GM18505 (cell line): Measurements from ENCODE around the gene RXRG.

Experiments used
- ATAC-seq: cut with Tn5 transposase; IDR thresholded peaks from one replicate; pipeline ENCODE4 v1.9.1; 2021; ENCODE audit not compliant: unreplicated experiment
- POLR2A ChIP-seq: IDR thresholded peaks from 4 replicates; pipeline ENCODE4 v1.6.1; 2011; ENCODE audit warnings: borderline replicate concordance; ENCODE audit not compliant: insufficient read depth, insufficient read length; ENCODE audit errors: extremely low read depth

The RXRG gene

DNA sequence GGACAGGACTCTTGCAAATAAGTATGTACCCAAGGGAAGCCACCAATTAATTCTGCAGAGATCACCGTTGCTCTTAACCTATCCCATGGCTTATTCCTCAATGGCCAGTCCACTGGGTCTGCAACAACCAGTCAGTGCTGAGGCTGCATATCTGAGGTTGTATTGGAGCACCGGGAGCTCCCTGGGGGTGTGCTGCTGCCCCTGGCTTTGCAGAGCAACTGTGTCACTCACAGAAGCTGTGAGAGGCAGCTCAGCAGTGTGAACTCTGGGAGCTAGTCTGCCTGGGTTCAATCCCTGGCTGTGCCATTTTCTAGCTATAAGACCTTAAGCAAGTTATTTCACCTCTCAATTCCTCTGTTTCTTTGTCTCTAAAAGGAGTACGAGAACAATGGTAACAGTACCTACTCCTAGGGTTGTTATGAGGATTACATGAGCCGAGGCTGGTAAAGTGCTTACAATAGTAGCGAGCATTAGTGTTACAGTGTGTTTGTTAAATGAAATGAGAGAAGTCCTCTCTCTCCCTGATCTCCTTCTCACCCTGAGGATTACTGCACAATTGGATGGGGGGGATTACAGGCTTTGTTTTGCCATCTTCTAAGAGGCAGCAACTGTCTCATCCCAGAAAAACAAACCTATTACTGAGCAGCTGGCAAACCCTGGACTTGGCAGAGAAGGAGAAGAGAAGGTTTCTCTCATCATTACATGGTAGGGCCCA lies 3.6 kb downstream of the RXRG start:
- no peak for TF ChIP-seq POLR2A
- ATAC-seq = no peak

DNA sequence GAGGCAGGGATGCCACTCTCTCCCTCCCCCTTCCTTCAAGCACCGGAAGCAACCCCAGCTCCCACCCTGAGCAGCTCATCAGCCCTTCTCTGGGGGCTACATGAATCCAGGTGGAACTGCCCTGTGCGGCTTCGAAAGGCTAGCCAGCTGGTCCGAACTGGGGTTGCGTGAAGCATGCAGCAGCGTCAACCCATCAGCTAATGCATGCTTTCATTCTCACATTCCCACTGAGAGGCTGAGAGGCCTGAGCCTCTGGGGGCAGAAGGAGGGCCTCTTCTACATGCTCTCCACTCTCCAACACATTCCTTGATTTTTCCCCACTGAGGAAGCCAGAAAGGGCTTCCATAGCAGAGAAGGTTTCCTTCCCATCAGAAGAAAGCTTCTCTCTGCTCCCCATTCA lies 5.6 kb downstream of the RXRG start:
- ATAC-seq = no peak
- TF ChIP-seq POLR2A = no peak

DNA sequence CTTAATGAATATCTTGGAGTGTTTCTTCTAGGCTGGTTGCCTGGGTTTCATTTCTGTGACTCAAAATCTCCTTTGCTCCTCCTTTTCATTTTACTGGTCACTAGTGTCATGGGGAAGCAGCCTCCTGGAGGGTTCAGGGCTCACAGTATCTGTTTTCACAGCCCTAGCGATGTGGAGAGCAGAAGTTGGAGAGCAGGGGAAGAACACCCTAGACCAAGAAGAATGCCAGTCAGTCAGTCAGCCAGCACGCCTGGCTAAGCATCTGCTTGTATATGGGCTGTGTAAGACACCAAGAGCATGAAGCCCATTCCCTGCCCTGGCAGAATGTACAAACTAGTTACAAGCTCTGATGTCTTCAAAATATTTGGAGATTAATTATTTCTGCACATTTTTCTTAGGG lies 7.9 kb downstream of the RXRG start:
- ATAC-seq = no peak
- TF ChIP-seq POLR2A = no peak

DNA sequence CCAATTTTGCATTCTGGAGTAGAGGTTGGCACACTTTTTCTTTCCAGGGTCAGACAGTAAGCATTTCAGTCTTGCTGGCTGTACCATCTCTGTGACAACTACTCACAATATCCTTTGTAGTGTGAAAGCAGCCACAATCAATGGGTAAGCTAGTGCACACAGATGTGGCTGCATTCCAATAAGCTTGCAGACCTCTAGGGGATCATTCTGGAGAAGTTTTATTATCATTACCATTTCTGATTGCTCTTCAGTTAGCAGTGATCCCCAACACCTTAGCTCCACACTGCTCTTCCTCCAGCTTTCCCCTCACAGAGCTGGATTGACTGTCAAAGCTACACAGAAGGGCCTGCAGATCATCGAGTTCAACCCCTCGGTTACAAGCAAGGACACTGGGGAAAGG lies 9.1 kb downstream of the RXRG start:
- no peak for TF ChIP-seq POLR2A
- no peak for ATAC-seq

DNA sequence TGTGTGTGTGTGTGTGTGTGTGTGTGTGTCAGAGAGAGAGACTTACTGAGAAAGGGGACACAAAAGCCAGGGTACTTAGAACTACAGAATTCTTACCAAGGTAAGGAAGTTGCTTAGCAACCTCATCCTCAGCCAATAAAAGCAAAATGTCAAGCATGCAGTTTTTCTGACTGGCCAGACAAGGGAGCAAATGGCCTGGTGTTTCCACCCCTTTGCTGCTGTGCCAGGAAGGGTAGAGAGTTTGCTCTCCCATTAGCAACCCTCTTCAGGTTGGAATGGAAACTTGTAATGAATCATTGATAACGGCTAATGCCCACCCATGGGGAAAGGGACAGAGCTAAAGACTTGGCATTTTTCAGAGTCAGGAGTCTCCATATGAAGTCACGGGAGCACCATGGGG lies 10.6 kb downstream of the RXRG start:
- no peak for ATAC-seq
- TF ChIP-seq POLR2A = no peak

DNA sequence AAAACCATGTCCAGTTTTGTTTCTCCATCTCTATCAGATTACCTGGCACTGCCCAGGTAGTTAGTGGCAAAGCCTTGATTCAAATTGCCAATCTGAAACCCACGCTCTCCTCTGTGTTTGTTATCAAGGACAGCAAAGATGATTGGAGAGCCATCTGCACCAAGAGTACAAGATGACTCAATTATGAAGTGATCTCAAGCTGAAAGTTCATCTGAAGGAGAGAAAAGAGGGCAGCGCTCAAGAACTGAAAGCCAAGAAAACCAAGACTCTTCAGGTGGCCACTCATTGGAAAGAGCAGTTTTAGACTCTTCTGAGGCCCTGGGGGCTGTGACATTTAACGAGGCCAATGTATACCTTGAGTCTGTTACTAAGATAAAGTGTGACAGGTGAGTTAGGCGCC lies 13.8 kb downstream of the RXRG start:
- TF ChIP-seq POLR2A = no peak
- no peak for ATAC-seq

DNA sequence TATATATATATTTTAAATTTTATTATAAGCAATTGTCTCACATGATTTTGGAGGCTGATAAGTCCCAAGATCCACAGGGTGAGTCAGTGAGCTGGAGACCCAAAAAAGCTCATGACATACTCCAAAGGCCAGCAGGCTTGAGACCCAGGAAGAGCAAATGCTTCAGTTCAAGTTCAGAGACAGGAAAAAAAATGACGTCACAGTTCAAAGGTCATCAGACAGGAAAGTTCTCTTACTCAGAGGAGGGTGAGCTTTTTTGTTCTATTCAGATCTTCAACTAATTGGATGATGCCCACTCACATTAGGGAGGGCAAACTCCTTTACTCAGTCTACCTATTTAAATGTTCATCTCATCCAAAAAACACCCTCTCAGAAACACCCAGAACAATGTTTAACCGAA lies 18.2 kb downstream of the RXRG start:
- ATAC-seq = no peak
- no peak for TF ChIP-seq POLR2A

DNA sequence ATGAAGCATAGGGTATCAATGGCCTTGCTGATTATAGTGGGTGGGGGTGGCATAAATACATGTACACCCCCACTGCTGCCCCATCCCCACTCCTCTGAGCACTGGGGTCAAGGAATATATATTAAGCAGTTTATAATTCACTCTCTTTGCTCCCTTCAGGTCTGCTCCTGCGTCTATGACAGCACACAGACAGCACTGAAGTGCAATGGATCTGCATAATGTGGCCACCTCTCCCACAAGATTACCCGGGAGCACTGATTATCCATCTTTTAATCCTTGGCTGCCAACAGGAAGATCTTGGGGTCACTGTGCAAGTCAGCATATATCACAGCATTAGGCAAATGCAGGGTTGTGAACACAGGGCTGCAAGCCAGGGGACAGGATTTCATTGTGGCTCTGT lies 19.3 kb downstream of the RXRG start:
- no peak for TF ChIP-seq POLR2A
- ATAC-seq = no peak

DNA sequence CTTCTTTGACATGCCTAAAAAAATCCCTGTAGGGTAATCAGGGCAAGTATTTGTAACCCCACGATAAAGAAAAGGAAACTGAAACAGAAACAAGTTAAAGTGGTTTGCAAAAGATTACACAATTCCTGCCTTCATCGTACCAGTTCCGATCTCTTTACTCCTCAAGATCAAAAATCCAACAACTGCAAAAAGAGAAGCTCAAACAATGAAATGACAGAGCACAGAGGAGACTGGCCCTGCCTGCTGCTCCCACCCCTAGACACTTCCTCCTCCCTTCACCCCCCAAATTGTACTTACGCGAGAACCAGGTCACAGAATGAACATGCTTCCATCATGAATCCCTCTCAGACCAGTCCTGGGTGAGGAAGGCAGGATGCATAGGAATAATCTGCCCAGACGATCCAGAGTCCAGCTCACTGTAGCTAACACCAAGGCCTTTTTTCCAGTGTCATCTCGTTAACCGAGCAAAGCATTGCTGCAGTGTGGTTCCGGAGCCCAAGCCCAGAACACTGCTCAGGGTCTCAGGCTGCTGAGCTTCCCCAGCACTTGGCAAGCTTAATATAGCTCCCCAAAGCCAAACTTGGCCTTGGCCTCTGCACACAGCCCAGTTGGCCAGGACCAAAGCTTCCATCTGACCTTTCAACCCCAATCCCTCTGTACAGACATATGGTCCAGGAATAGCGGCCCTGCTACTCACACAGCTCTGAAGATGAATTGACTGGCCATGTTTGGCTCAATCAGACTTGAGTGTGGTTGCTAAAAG lies 20.3 kb downstream of the RXRG start:
- no peak for ATAC-seq
- TF ChIP-seq POLR2A = no peak

DNA sequence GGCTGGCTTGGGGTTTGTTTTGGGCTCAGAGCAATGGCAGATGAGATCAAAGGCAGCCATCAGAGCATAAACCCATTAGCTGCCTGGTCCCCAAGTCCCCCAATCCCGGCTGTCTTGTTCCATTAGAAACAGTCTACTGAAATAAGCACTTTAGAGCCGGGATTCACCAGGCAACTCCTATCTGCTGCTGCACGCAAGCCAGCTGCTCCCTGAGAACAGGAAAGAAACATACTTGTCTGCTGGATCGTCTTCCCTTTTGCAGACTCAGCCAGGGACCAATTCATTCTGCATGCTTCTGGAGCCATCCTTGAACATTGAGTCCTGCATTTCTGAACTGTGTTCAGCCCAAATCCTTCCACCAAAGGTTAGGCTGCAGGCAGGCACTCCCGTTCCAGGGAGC lies 21.8 kb downstream of the RXRG start:
- no peak for TF ChIP-seq POLR2A
- no peak for ATAC-seq

DNA sequence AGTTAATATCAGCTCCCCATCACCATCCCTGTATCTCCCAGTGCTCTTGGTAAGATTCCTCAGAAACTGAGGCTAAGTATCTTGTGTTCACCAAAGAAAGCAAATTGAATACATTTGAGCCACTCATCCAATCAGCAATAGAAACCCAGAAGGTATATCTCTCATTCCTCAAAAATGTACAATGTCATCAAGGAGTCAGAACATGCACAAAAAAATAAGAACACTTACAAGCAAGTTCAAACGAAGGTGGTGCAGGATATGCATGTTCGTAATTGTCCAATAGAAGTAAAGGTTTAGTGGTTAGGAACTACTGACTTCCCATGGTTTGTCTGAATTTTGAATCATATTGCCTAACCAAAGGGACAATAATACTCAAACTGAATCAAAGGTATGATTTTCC lies 24.3 kb downstream of the RXRG start:
- no peak for TF ChIP-seq POLR2A
- ATAC-seq = no peak

DNA sequence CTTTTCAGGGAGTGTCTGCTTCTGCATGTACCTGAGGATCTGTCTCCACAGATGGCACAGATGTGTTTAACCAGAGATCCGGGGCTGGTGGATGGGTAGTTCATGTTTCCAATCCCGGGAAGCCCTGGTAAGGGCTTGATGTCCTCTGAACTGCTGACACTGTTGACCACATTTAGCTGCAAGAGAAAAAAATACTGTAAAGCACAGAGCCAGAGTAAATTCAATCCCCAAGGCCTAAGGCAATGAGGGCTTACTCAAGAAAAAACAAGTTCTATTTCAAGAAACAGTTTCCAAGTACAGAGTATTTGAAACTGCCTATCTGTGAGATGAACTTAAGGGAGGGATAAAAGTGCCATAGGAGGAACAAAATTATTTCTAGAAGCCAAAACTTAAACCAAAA lies 25.1 kb downstream of the RXRG start:
- TF ChIP-seq POLR2A = no peak
- ATAC-seq = no peak

DNA sequence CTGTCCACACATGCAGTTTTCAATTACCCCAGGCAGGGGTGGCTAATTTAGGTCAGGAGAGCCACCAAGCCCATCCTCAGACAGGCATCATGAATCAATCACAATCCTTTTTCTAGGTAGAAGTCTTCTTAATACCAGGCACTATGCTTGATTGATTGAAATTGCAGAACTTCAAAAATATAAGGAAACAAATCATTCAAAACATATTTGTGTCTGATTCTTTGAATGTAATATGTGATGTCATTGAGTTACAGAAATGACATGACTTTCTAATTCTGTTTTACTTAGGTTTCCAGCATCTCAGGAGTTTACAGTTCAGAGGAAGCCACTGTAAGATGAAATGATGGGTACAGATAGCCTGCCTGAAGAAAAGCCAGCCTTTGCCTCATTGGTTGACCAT lies 26.7 kb downstream of the RXRG start:
- TF ChIP-seq POLR2A = no peak
- no peak for ATAC-seq

DNA sequence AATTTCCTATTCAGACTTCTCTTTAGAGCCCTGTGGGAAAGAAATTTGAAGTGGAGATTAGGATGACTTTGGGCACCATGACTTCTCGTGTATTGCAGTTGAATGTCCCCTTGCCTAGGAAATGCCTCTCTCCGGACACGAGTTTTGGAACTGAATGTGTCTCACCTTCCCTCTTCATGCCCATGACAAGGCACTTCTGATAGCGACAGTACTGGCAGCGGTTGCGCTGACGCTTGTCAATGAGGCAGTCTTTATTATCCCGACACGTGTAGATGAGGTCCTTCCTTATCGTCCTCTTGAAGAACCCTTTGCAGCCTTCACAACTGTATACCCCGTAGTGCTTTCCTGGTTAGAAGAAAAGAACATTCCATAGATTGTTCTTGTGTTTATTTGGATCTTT lies 28.1 kb downstream of the RXRG start:
- no peak for TF ChIP-seq POLR2A
- ATAC-seq = no peak
